Neural cell (in vitro differentiated cells): ENCODE measurements around the gene FA2H. TPM values are rescaled to one million over a fixed set of nuclear protein-coding genes. Genes with fewer than 3 reads are reported as not detected.

ENCODE experiments used
- H2AFZ ChIP-seq: fragments of 200-600, 300-800 bp; sonication (generic), shearing (Covaris generic); 2 replicates; pipeline ENCODE4 v1.6.0; 2014; ENCODE audit warnings: low read depth, mild to moderate bottlenecking, antibody characterized with exemption, low read length, moderate library complexity
- H3F3A ChIP-seq: fragments of 200-600 bp; shearing (Covaris generic); 2 replicates; pipeline ENCODE4 v1.6.1; 2016; ENCODE audit warnings: mild to moderate bottlenecking, moderate library complexity, mixed read lengths, antibody characterized with exemption, low read length; ENCODE audit not compliant: insufficient read depth, poor library complexity, severe bottlenecking
- H3K27ac ChIP-seq: fragments of 200-600, 300-800 bp; sonication (generic), shearing (Covaris generic); 2 replicates; pipeline ENCODE4 v1.5.1; 2014; ENCODE audit warnings: mild to moderate bottlenecking, low read length, moderate library complexity
- H3K27me3 ChIP-seq: fragments of 300-800, 200-600 bp; sonication (generic), shearing (Covaris generic); 2 replicates; pipeline ENCODE4 v1.6.0; 2014; ENCODE audit warnings: mild to moderate bottlenecking, low read depth, low read length, moderate library complexity; ENCODE audit not compliant: insufficient read depth
- H3K36me3 ChIP-seq: fragments of 300-800, 200-600 bp; sonication (generic), shearing (Covaris generic); 2 replicates; pipeline ENCODE4 v1.5.1; 2014; ENCODE audit warnings: mild to moderate bottlenecking, antibody characterized with exemption, low read length, moderate library complexity; ENCODE audit not compliant: insufficient read depth
- H3K4me2 ChIP-seq: fragments of 300-800, 200-600 bp; sonication (generic), shearing (Covaris generic); 2 replicates; pipeline ENCODE4 v1.6.0; 2014; ENCODE audit warnings: mild to moderate bottlenecking, low read length
- H3K4me3 ChIP-seq: fragments of 300-800, 200-600 bp; sonication (generic), shearing (Covaris generic); 2 replicates; pipeline ENCODE4 v1.5.1; 2014; ENCODE audit warnings: mild to moderate bottlenecking, low read length, moderate library complexity
- H3K79me2 ChIP-seq: fragments of 200-600 bp; shearing (Covaris generic); replicated peaks from 2 replicates; pipeline ENCODE4 v1.6.0; 2014; ENCODE audit warnings: mild to moderate bottlenecking, low read length, moderate library complexity; ENCODE audit not compliant: insufficient read depth
- H3K9ac ChIP-seq: fragments of 300-800, 200-600 bp; sonication (generic), shearing (Covaris generic); 2 replicates; pipeline ENCODE4 v1.6.1; 2016; ENCODE audit warnings: mild to moderate bottlenecking, low read length, mixed read lengths
- H3K9me2 ChIP-seq: fragments of 200-600 bp; shearing (Covaris generic); 2 replicates; pipeline ENCODE4 v1.6.1; 2016; ENCODE audit warnings: mild to moderate bottlenecking, low read length, mixed read lengths; ENCODE audit not compliant: insufficient read depth
- H3K9me3 ChIP-seq: fragments of 200-600, 300-800 bp; sonication (generic), shearing (Covaris generic); 2 replicates; pipeline ENCODE4 v1.6.1; 2016; ENCODE audit warnings: mild to moderate bottlenecking, mixed run types, low read length, moderate library complexity, mixed read lengths
- H4K20me1 ChIP-seq: fragments of 200-600 bp; shearing (Covaris generic); 2 replicates; pipeline ENCODE4 v1.6.1; 2016; ENCODE audit warnings: mild to moderate bottlenecking, mixed run types; ENCODE audit not compliant: insufficient read depth
- EP300 ChIP-seq: fragments of 450-650 bp; conservative IDR thresholded peaks from 2 replicates; pipeline ENCODE4 v1.6.1; 2014; ENCODE audit warnings: antibody characterized with exemption, mild to moderate bottlenecking, moderate library complexity; ENCODE audit not compliant: poor library complexity, severe bottlenecking
- EZH2 ChIP-seq: fragments of 200-600, 300-800 bp; shearing (Covaris generic), sonication (generic); IDR thresholded peaks from 2 replicates; pipeline ENCODE4 v1.6.1; 2014; ENCODE audit warnings: antibody characterized with exemption, low read length, borderline replicate concordance, mild to moderate bottlenecking; ENCODE audit not compliant: insufficient read depth, poor library complexity, severe bottlenecking
- MXI1 ChIP-seq: fragments of 450-650 bp; conservative IDR thresholded peaks from 2 replicates; pipeline ENCODE4 v1.6.1; 2014; ENCODE audit warnings: antibody characterized with exemption, mild to moderate bottlenecking; ENCODE audit not compliant: poor library complexity, severe bottlenecking
- POLR2AphosphoS5 ChIP-seq: IDR thresholded peaks from 2 replicates; pipeline ENCODE4 v1.6.1; 2012
- RAD21 ChIP-seq: fragments of 450-650 bp; conservative IDR thresholded peaks from 2 replicates; pipeline ENCODE4 v1.6.1; 2014; ENCODE audit warnings: antibody characterized with exemption, mild to moderate bottlenecking, moderate library complexity
- REST ChIP-seq: IDR thresholded peaks from 2 replicates; pipeline ENCODE4 v1.6.1; 2012; ENCODE audit warnings: borderline replicate concordance
- SMC3 ChIP-seq: fragments of 450-650 bp; conservative IDR thresholded peaks from 2 replicates; pipeline ENCODE4 v1.6.1; 2014; ENCODE audit warnings: antibody characterized with exemption, mild to moderate bottlenecking, moderate library complexity; ENCODE audit not compliant: poor library complexity
- TAF1 ChIP-seq: IDR thresholded peaks from 2 replicates; pipeline ENCODE4 v1.6.1; 2012; ENCODE audit warnings: low read depth
- polyA plus RNA-seq: library from polyadenylated mRNA; depleted of rRNA; stranded (reverse); fragments of >200 nt; gene quantifications from 2 replicates; pipeline ENCODE4 v1.2.3, GENCODE V29; 2014
- TF ChIP-seq, protein P1 (sequence below): fragments of 450-650 bp; IDR thresholded peaks from 2 replicates; pipeline ENCODE4 v1.5.1; 2014; ENCODE audit warnings: antibody characterized with exemption, mild to moderate bottlenecking, moderate library complexity; ENCODE audit not compliant: poor library complexity, severe bottlenecking

The FA2H gene
- polyA plus RNA-seq, 1 donor from 2014 or later, result not detected

GRCh38 chr16:74743045-74743667, 31.5 kb downstream of the FA2H start:
- Histone ChIP-seq H4K20me1 (no peaks in the 10 kb centered on the region), H3K4me2 (no peak overlapping the region), H3K27ac (no peak overlapping the region), H3K9ac (no peak overlapping the region), H3K9me2 (no peaks in the 10 kb centered on the region), H3K27me3 (no peaks in the 10 kb centered on the region), H3F3A (no peaks in the 10 kb centered on the region), H3K4me3 (no peak overlapping the region), H3K9me3 (no peaks in the 10 kb centered on the region), H2AFZ (no peak overlapping the region), H3K79me2 (no peaks in the 10 kb centered on the region), H3K36me3 (no peaks in the 10 kb centered on the region)
- TF ChIP-seq EP300 (no peak), REST (no peak), SMC3 (no peak), TAF1 (no peak), MXI1 (no peak), EZH2 (no peak), POLR2AphosphoS5 (no peak), RAD21 (no peak)
- TF ChIP-seq, protein P1, sequence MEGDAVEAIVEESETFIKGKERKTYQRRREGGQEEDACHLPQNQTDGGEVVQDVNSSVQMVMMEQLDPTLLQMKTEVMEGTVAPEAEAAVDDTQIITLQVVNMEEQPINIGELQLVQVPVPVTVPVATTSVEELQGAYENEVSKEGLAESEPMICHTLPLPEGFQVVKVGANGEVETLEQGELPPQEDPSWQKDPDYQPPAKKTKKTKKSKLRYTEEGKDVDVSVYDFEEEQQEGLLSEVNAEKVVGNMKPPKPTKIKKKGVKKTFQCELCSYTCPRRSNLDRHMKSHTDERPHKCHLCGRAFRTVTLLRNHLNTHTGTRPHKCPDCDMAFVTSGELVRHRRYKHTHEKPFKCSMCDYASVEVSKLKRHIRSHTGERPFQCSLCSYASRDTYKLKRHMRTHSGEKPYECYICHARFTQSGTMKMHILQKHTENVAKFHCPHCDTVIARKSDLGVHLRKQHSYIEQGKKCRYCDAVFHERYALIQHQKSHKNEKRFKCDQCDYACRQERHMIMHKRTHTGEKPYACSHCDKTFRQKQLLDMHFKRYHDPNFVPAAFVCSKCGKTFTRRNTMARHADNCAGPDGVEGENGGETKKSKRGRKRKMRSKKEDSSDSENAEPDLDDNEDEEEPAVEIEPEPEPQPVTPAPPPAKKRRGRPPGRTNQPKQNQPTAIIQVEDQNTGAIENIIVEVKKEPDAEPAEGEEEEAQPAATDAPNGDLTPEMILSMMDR, result no peak

DNA sequence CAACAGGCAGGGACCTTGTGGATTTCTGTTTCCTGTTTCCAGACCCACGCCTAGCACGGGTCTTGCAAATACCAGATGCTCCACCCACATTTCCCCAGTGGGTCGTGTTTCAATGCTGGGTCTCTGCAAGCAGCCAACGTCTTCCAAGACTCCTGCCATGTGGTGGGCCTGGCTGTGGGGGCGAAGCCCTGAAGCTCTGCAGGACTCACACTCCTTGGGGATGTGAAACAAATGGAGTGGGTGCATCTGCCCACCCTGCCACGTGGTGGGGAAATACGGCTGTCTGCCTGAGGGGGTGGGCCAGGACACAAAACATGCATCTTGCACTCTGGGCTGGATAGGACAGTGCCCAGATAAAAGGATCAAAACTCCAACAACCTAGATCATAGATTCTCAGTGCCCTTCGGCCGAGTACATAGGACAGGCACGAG, 32.6 kb downstream of the FA2H start:
- Histone ChIP-seq H3K4me2 (no peak overlapping the region), H3K9ac (no peak overlapping the region), H3K36me3 (no peaks in the 10 kb centered on the region), H3K27me3 (no peaks in the 10 kb centered on the region), H3K4me3 (no peak overlapping the region), H3K9me2 (no peaks in the 10 kb centered on the region), H3K27ac (no peak overlapping the region), H3F3A (no peaks in the 10 kb centered on the region), H2AFZ (no peak overlapping the region), H3K79me2 (no peaks in the 10 kb centered on the region), H3K9me3 (no peaks in the 10 kb centered on the region), H4K20me1 (no peaks in the 10 kb centered on the region)
- TF ChIP-seq, protein P1, result no peak
